HG02981 (cell line): ENCODE data around the gene RALBP1.

Experiments used
- ATAC-seq: cut with Tn5 transposase; IDR thresholded peaks from one replicate; pipeline ENCODE4 v1.9.1; 2021; ENCODE audit warnings: mild to moderate bottlenecking, moderate library complexity; ENCODE audit not compliant: unreplicated experiment

Gene RALBP1

DNA sequence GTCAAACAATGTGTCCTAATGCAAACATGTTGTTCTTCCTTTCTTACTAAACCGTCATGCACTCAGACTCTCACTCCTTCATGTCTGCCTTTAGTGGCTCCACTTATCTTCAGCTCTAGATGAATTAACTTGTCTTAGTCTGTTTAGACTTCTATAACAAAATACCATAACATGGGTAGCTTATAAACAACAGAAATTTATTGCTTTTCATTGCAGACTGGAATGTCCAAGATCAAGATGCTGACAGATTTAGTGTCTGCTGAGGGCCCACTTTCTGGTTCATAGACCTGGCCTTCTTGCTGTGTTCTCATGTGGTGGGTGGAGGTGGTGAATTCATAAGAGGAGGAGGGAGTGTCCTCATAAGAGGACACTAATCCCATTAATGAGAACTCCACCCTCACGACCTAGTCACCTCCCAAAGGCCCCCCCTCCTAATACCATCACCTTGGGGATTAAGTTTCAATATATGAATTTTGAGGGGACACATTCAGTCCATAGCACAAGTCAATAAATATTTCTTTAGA, 32.3 kb downstream of the RALBP1 start:
- ATAC-seq: no peak

- no peak for ATAC-seq
These were observed 33.2 kb downstream of the RALBP1 start for GRCh38 chr18:9508446-9509025.

DNA sequence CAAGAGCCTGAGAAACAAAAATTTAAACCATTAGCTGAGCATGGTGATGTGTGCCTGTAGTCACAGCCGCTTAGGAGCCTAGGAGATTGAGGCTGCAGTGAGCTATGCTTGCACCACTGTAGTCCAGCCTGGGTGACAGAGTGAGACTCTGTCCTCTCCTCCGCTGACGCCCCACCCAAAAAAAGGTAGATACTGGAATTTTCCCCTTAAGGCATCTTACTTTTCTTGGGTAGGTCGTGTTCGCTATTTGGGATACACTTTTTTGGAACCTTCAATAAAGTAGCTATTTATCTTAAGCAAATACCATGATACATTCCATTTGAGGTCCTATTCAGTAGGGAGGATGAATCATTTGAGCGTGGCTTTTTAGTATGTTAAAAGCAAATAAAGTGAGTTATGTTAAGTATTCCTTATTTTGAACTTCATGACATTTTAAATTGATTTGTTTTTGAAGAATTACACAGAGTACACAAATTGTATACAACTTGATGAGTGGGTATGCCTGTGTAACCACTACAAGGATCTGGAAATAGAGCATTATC, 38.7 kb downstream of the RALBP1 start:
- ATAC-seq: no peak

- ATAC-seq: no peak
These were observed 41.2 kb downstream of the RALBP1 start for GRCh38 chr18:9516437-9517064.

GRCh38 chr18:9517869-9518268, 42.6 kb downstream of the RALBP1 start:
- ATAC-seq: no peak

DNA sequence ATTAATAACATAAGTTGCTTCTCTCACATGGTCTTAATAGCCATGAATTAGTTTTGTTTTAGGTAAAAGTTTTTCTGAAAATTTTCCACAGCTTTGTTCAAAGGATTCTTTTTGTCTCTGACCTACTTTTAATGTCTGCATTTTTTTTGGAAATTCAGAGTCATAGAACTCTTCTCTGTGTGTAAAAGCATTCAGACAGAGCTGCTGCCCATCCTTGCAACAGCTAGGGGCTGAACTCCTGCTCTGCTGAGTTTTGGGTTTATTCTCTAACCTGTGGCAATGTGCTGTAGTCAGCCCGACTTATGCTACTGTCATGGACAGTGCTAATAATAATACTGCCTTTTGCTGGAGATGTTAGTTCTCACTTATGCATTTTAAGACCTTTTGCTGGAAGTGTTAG, 44.1 kb downstream of the RALBP1 start:
- no peak for ATAC-seq

- ATAC-seq: no peak
These were observed 45.4 kb downstream of the RALBP1 start for GRCh38 chr18:9520666-9521065.

DNA sequence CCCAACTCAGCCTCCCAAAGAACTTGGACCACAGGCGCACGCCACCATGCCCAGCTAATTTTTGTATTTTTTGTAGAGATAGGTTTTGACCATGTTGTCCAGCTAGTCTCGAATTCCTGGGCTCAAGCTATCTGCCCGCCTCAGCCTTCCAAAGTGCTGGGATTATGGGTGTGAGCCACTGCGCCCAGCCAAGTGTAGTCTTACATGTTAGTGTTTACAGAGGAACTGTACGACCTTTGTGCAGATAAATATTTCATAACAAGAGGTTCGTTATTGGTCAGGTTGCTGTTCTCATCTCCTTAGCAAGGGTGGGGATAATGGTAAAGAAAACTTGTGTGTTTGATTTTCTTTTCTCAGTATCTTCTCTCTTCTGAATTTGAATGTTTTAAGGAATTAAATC, 46.5 kb downstream of the RALBP1 start:
- no peak for ATAC-seq

DNA sequence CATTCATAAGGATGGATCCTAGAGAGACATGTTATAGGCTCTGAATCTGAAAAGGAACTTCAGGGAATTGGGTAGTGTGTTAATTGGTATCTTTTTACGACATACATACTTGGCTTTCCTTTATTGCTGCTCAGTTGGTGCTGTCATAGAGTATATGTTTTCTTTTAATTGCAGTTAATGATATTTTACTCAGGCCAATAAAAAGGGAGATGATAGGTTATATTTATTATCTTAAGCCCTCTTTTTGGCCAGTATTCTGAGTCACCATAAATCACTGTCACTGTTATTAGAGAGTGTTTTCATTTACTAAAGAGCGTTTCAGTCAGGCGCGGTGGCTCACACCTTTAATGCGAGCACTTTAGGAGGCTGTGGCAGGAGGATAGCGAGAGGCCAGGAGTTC, 47.6 kb downstream of the RALBP1 start:
- ATAC-seq: no peak

GRCh38 chr18:9526458-9526857, 51.1 kb downstream of the RALBP1 start:
- no peak for ATAC-seq

DNA sequence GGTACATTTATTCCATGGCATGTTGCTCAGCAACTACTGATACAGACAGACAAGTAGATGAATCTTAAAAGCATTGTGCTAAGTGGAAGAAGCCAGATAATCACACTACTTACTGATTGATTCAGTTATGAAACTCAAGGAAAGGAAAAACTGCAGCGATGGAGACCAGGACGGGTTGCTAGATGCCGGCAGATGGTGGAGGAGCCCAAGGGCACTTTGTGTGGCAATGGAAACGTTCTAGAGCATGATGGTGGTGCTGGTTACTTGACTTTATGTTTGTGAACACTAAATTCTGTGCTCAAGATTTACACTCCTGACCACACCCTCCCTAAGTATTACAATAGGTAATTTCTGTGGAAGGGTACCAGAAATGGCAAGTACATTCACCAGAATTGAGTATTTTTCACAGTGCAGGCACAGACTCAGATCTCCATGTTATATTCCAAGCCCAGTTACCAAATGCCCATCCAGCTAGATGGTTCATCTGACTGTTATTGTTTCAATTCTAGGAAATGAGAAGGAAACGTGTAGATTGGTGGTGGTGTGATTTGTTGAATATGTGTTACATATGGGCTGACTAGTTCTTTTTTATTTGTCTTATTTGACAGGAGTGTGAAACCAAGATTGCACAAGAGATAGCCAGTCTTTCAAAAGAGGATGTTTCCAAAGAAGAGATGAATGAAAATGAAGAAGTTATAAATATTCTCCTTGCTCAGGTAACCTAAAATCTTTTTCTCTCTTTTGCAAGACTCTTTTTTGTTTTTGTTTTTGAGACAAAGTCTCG, 55.1 kb downstream of the RALBP1 start:
- ATAC-seq: no peak

- no peak for ATAC-seq
These were observed 56.6 kb downstream of the RALBP1 start for GRCh38 chr18:9531791-9532410.

- no peak for ATAC-seq
These were observed 59.5 kb downstream of the RALBP1 start for GRCh38 chr18:9534844-9535243.

DNA sequence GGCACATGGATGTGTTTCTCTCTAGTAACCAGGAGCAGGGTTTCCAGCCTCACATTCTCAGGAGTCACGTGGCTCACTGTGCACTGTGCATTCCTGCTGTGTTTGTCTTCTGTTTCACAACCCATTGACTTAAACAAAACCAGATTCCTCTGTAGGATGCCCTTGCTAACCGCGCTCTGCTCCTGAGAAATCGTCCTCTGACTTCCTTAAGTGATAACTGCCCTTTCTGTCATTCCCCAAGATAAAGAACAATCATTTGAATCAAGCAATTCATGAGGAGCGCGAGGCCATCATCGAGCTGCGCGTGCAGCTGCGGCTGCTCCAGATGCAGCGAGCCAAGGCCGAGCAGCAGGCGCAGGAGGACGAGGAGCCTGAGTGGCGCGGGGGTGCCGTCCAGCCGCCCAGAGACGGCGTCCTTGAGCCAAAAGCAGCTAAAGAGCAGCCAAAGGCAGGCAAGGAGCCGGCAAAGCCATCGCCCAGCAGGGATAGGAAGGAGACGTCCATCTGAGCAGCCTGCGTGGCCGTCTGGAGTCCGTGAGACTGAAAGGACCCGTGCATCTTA, 60.2 kb downstream of the RALBP1 start:
- ATAC-seq: no peak

GRCh38 chr18:9536354-9537152, 61.2 kb downstream of the RALBP1 start:
- no peak for ATAC-seq

GRCh38 chr18:9537677-9538076, 62.4 kb downstream of the RALBP1 start:
- no peak for ATAC-seq

DNA sequence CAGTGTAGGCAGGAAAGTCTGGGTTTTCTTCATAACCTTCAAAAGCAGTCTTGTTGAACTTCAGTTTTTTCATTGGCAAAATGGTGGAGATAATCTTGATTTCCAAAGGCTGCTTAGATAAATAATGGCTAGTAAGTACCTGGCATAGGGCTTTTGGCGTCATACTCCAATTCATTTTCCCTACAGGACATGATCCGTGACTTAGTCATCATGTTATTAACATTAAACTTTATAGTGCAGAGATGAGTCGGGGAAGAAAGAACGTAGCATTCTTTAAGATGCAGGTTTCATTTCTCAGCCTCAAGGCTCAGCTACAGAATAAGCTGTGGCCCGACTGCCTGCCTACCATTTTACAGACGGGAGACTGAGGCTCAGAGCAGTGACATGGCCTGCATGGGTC, 64.0 kb downstream of the RALBP1 start:
- ATAC-seq: no peak

- ATAC-seq: no peak
These were observed 64.6 kb downstream of the RALBP1 start for GRCh38 chr18:9539938-9540337.

DNA sequence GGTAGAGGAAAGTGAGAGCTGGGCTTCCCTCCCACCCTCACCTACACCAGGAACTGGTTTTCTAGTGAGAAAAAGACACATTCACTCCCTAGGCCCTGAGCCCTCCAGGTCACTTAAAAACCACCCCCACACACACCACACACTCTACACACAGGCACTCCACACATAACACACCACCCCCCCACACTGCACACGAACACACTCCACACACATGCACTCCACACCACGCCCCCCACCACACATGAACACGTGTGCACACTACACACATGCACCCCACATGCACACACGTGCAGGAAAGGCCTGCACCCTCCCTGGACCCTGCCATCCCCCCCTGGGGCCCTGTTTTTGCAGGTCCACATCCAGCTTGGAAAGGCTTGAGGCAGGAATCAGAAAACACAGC, 67.6 kb downstream of the RALBP1 start:
- ATAC-seq: no peak

DNA sequence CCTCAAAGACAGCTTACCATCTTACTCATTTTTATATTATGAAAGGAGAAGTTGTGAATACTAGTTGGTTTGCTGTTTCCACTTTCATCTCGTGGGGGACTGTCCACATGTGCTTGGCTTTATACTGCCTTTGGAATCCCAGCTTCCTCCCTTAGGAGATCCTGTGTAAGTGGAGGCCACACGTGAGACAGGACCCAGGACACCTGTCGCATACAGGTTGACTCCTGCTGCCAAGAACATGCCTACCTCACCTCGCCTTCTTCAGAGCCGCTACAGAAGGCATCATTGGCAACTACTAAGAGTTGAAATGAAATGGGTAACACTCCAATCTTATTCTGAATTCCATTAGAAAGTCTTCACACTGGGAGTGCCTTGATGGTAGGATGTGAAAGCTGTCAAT, 69.7 kb downstream of the RALBP1 start:
- ATAC-seq: no peak
